Astrocyte (in vitro differentiated cells and primary cell): ENCODE measurements around the gene AKAP12. TPM values are rescaled to one million over a fixed set of nuclear protein-coding genes. Genes with fewer than 3 reads are reported as not detected.

ENCODE experiments used
- DNase-seq: peaks from one replicate; pipeline ENCODE4 v3.0.0-alpha.2; 2010; ENCODE audit warnings: low read depth
- FAIRE-seq: peaks from 2 replicates; lab custom pipeline; 2011; peaks lifted over from hg19 to GRCh38; lab: Jason Lieb, UNC
- H2AFZ ChIP-seq: 2 replicates; pipeline ENCODE4 v1.6.0; 2012; ENCODE audit warnings: low read depth, low read length, inconsistent platforms
- H3K27ac ChIP-seq: 2 replicates; pipeline ENCODE4 v1.5.1; 2011; ENCODE audit warnings: low read depth, low read length, inconsistent platforms
- H3K27me3 ChIP-seq: 2 replicates; pipeline ENCODE4 v1.6.0; 2011; ENCODE audit warnings: low read length, inconsistent platforms; ENCODE audit not compliant: insufficient read depth
- H3K36me3 ChIP-seq: 2 replicates; pipeline ENCODE4 v1.5.1; 2011; ENCODE audit warnings: low read length, inconsistent platforms; ENCODE audit not compliant: insufficient read depth
- H3K4me1 ChIP-seq: 2 replicates; pipeline ENCODE4 v1.5.1; 2011; ENCODE audit warnings: low read length, inconsistent platforms; ENCODE audit not compliant: insufficient read depth
- H3K4me2 ChIP-seq: 2 replicates; pipeline ENCODE4 v1.6.0; 2012; ENCODE audit warnings: low read length, inconsistent platforms
- H3K4me3 ChIP-seq: 2 replicates; pipeline ENCODE4 v1.5.1; 2011; ENCODE audit warnings: low read depth, mild to moderate bottlenecking, low read length, inconsistent platforms; ENCODE audit not compliant: insufficient read depth
- H3K79me2 ChIP-seq: 2 replicates; pipeline ENCODE4 v1.6.0; 2012; ENCODE audit warnings: mild to moderate bottlenecking, low read length, inconsistent platforms; ENCODE audit not compliant: insufficient read depth
- H3K9ac ChIP-seq: 2 replicates; pipeline ENCODE4 v1.6.0; 2012; ENCODE audit warnings: mild to moderate bottlenecking, low read length, inconsistent platforms
- H3K9me3 ChIP-seq: 2 replicates; pipeline ENCODE4 v1.5.1; 2012; ENCODE audit warnings: low read depth, mild to moderate bottlenecking, low read length, inconsistent platforms; ENCODE audit not compliant: insufficient read depth
- H4K20me1 ChIP-seq: 2 replicates; pipeline ENCODE4 v1.6.0; 2012; ENCODE audit warnings: low read length, inconsistent platforms; ENCODE audit not compliant: insufficient read depth
- H3K27ac Mint-ChIP-seq: one replicate; pipeline ENCODE4 v1.8.0; 2021; ENCODE audit warnings: mild to moderate bottlenecking, mixed read lengths; ENCODE audit not compliant: unreplicated experiment
- H3K27me3 Mint-ChIP-seq: one replicate; pipeline ENCODE4 v1.8.0; 2021; ENCODE audit warnings: low read depth, mixed read lengths; ENCODE audit not compliant: unreplicated experiment
- H3K36me3 Mint-ChIP-seq: one replicate; pipeline ENCODE4 v1.8.0; 2021; ENCODE audit warnings: low read depth, mixed read lengths; ENCODE audit not compliant: unreplicated experiment
- H3K4me1 Mint-ChIP-seq: one replicate; pipeline ENCODE4 v1.8.0; 2021; ENCODE audit warnings: low read depth, mixed read lengths; ENCODE audit not compliant: unreplicated experiment
- H3K4me3 Mint-ChIP-seq: one replicate; pipeline ENCODE4 v1.8.0; 2021; ENCODE audit warnings: mild to moderate bottlenecking, moderate library complexity, mixed read lengths; ENCODE audit not compliant: unreplicated experiment
- H3K9me3 Mint-ChIP-seq: one replicate; pipeline ENCODE4 v1.8.0; 2021; ENCODE audit warnings: mild to moderate bottlenecking, mixed read lengths; ENCODE audit not compliant: unreplicated experiment
- CTCF ChIP-seq: IDR thresholded peaks from 2 replicates; pipeline ENCODE4 v1.5.1; 2011; ENCODE audit warnings: low read depth, mild to moderate bottlenecking, inconsistent platforms, low read length, moderate library complexity; ENCODE audit not compliant: insufficient read depth
- EZH2 ChIP-seq: IDR thresholded peaks from 2 replicates; pipeline ENCODE4 v1.6.1; 2012; ENCODE audit warnings: mild to moderate bottlenecking, low read length, inconsistent platforms; ENCODE audit not compliant: insufficient read depth
- total RNA-seq: library from RNA; stranded (reverse); gene quantifications from 2 replicates; pipeline ENCODE4 v1.2.1, GENCODE V29; 2021

Gene AKAP12
- total RNA-seq, 1 donor from 2014 or later = 115 TPM

- H3K4me3 Mint-ChIP-seq = no peak overlapping the region
- no peaks in the 10 kb centered on the region for H3K9me3 Mint-ChIP-seq
- FAIRE-seq = no peak
These were observed 110.0 kb downstream of the AKAP12 start for GRCh38 chr6:151349651-151350270.

GRCh38 chr6:151350442-151351145 is 110.8 kb downstream of the AKAP12 start:
- Histone ChIP-seq H3K4me1 (no peaks in the 10 kb centered on the region), H3K9me3 (no peaks in the 10 kb centered on the region), H3K9ac (no peak overlapping the region), H3K36me3 (peaks cover 51% of the 10 kb centered on the region), H3K4me3 (no peak overlapping the region), H3K79me2 (peaks cover 85% of the 10 kb centered on the region), H2AFZ (no peak overlapping the region), H3K27ac (no peak overlapping the region), H3K27me3 (no peaks in the 10 kb centered on the region), H4K20me1 (peaks cover 80% of the 10 kb centered on the region), H3K4me2 (no peak overlapping the region)
- H3K27me3 Mint-ChIP-seq = no peaks in the 10 kb centered on the region
- H3K4me1 Mint-ChIP-seq = no peaks in the 10 kb centered on the region
- no peak for FAIRE-seq
- DNase-seq = no peak
- no peak for TF ChIP-seq CTCF
- TF ChIP-seq EZH2 = no peak
- H3K9me3 Mint-ChIP-seq = peaks cover 2% of the 10 kb centered on the region
- H3K36me3 Mint-ChIP-seq = peaks cover 5% of the 10 kb centered on the region
- no peak overlapping the region for H3K4me3 Mint-ChIP-seq
- H3K27ac Mint-ChIP-seq = no peak overlapping the region

More at GRCh38 chr6:151349651-151350270, 110.0 kb downstream of the AKAP12 start:
- Histone ChIP-seq H4K20me1 (peaks cover 81% of the 10 kb centered on the region), H3K36me3 (peaks cover 48% of the 10 kb centered on the region), H3K4me1 (no peaks in the 10 kb centered on the region), H3K4me2 (no peak overlapping the region), H2AFZ (no peak overlapping the region), H3K4me3 (no peak overlapping the region), H3K27me3 (no peaks in the 10 kb centered on the region), H3K9ac (no peak overlapping the region), H3K9me3 (no peaks in the 10 kb centered on the region), H3K79me2 (peaks cover 90% of the 10 kb centered on the region), H3K27ac (no peak overlapping the region)
- TF ChIP-seq EZH2 (no peak), CTCF (no peak)
- H3K36me3 Mint-ChIP-seq = peaks cover 5% of the 10 kb centered on the region
- H3K27me3 Mint-ChIP-seq = no peaks in the 10 kb centered on the region
- DNase-seq = no peak
- no peak overlapping the region for H3K27ac Mint-ChIP-seq
- H3K4me1 Mint-ChIP-seq = no peaks in the 10 kb centered on the region
